Bronchial epithelial cell (primary cell): Measurements from ENCODE around the gene PAF1. TPM values are rescaled to one million over a fixed set of nuclear protein-coding genes. Genes with fewer than 3 reads are reported as not detected.
A peak's percentile ranks its signal among the peaks of the same experiment; 100 is the strongest.

Experiments
- DNase-seq: peaks from one replicate; pipeline ENCODE4 v3.0.0-alpha.2; 2010; ENCODE audit warnings: low read depth
- FAIRE-seq: peaks from 2 replicates; lab custom pipeline; 2011; peaks lifted over from hg19 to GRCh38; lab: Jason Lieb, UNC
- H3K27me3 ChIP-seq: 2 replicates; pipeline ENCODE4 v1.5.1; 2011; ENCODE audit warnings: low read length; ENCODE audit not compliant: control insufficient read depth, insufficient read depth
- H3K36me3 ChIP-seq: 2 replicates; pipeline ENCODE4 v1.5.1; 2011; ENCODE audit warnings: low read length; ENCODE audit not compliant: control insufficient read depth, insufficient read depth
- H3K4me3 ChIP-seq: 2 replicates; pipeline ENCODE4 v1.5.1; 2011; ENCODE audit warnings: mild to moderate bottlenecking, low read depth, low read length, control low read depth
- total RNA-seq: library from RNA; depleted of rRNA; stranded (reverse); fragments of >200 nt; gene quantifications from 2 replicates; pipeline ENCODE4 v1.2.1, GENCODE V29; 2014
- TF ChIP-seq, protein P1 (sequence below): IDR thresholded peaks from 2 replicates; pipeline ENCODE4 v1.5.1; 2011; ENCODE audit warnings: mild to moderate bottlenecking, moderate library complexity, low read length, control low read depth, inconsistent platforms; ENCODE audit not compliant: insufficient read depth, severe bottlenecking

PAF1 gene
- total RNA-seq, 1 donor from 2014 or later = 31.6 TPM

DNA sequence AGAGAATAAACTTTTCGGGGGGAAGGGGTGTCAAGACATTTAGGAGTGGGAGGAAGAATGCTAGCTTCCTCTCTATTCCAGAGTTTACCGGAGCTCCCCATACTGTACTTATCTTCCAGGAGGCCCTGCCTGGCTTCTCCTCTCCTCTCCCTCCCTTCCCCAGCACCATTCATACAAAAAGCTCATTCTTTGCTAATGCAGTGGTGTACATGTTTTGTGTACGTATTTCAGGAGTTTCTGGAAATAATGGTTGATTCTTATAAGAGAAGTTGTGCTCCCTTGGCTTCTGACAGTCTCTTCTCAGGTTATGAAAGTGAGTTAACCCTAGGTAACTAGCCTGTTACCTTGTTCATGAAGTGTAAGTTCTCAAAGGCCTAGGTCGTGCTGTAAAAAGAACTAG is 41.6 kb downstream of the PAF1 start:
- DNase-seq (no peak), FAIRE-seq (no peak)
- Histone ChIP-seq H3K27me3 (no peaks in the 10 kb centered on the region), H3K36me3 (peaks cover 13% of the 10 kb centered on the region), H3K4me3 (no peak overlapping the region)
- TF ChIP-seq, protein P1, sequence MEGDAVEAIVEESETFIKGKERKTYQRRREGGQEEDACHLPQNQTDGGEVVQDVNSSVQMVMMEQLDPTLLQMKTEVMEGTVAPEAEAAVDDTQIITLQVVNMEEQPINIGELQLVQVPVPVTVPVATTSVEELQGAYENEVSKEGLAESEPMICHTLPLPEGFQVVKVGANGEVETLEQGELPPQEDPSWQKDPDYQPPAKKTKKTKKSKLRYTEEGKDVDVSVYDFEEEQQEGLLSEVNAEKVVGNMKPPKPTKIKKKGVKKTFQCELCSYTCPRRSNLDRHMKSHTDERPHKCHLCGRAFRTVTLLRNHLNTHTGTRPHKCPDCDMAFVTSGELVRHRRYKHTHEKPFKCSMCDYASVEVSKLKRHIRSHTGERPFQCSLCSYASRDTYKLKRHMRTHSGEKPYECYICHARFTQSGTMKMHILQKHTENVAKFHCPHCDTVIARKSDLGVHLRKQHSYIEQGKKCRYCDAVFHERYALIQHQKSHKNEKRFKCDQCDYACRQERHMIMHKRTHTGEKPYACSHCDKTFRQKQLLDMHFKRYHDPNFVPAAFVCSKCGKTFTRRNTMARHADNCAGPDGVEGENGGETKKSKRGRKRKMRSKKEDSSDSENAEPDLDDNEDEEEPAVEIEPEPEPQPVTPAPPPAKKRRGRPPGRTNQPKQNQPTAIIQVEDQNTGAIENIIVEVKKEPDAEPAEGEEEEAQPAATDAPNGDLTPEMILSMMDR = no peak

- TF ChIP-seq, protein P1 = no peak
- DNase-seq = no peak
- FAIRE-seq = peak; percentile 73
- Histone ChIP-seq H3K36me3 (peaks cover 8% of the 10 kb centered on the region), H3K4me3 (no peak overlapping the region), H3K27me3 (no peaks in the 10 kb centered on the region)
Measured at GRCh38 chr19:39347332-39348164, 43.4 kb downstream of the PAF1 start.

- FAIRE-seq = no peak
Measured at GRCh38 chr19:39345956-39346355, 45.0 kb downstream of the PAF1 start.

DNA sequence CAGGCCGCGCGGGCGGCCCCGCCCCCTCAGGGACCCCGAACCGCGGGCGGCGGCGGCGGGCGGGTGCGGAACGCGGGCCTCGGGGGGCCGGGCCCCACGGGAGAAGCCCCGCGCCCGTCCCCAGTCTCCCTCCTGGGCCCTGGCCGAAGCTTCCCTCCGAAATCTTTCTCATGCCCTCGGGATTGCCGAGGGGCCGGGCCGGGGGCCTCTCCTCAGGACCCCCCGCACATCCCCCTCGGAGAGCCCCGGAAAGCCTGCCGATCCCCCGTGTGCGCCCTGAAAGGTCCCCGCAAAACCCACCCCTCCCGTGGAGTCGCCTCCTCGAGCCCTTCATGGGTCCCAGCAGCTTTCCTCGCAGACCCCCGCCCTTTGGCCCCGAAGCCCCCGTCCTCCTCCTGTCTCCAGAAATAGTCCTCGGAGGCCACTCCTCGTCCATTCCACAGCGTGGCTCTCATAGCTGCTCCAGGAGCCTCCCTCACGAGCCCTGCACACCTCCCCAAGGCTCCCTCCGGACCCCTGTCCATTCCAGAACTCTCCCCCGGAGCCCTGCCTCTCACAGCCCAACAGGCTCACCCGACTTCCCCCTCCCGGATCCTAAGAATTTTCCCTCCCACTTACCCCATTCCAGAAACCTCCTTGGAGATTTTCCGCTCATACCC is 48.1 kb downstream of the PAF1 start:
- FAIRE-seq (no peak), DNase-seq (no peak)
- H3K4me3 ChIP-seq = peak overlapping the region; percentile 81
- H3K27me3 ChIP-seq = no peaks in the 10 kb centered on the region
- TF ChIP-seq, protein P1 = no peak
- peaks cover 3% of the 10 kb centered on the region for H3K36me3 ChIP-seq

More at GRCh38 chr19:39345956-39346355, 45.0 kb downstream of the PAF1 start:
- TF ChIP-seq, protein P1 = no peak
- DNase-seq = no peak
- Histone ChIP-seq H3K27me3 (no peaks in the 10 kb centered on the region), H3K36me3 (peaks cover 6% of the 10 kb centered on the region), H3K4me3 (no peak overlapping the region)

- H3K4me3 ChIP-seq = peak within 1 kb of the TSS; percentile 81
- peaks cover 3% of the 10 kb centered on the region for H3K36me3 ChIP-seq
- FAIRE-seq (no peak), DNase-seq (peak; percentile 86)
- TF ChIP-seq, protein P1 = peak; percentile 81
- no peaks in the 10 kb centered on the region for H3K27me3 ChIP-seq
Measured at GRCh38 chr19:39341719-39342604, 48.9 kb downstream of the PAF1 start, which contains the start of gene SAMD4B. TSS of gene SAMD4B (plus strand) at chr19:39342421. CDS start at chr19:39356894, 14,473 bp downstream.
